A549 (cell line): ENCODE data around the gene SLC16A8. TPM values are rescaled to one million over a fixed set of nuclear protein-coding genes. Genes with fewer than 3 reads are reported as not detected.

Experiments used
- ATAC-seq, 2 experiments: fragments of 200-7000 bp in 1 of 2; fragments of >200 bp in 1 of 2; cut with Nextera tagmentation in 1 of 2; cut with Tn5 transposase in 1 of 2; 3 replicates each; pipeline versions ENCODE4 v1.8.0 to v1.9.1; 2018 to 2020; ENCODE audit warnings: mild to moderate bottlenecking in 1 of 2, moderate library complexity in 1 of 2
- CTCF ChIA-PET: fragments of 300-600 bp; sonication (Branson Sonifier 250); formaldehyde crosslinking; extraction: SDS; loops from one replicate; lab custom pipeline; 2021; ENCODE audit warnings: antibody characterized with exemption, inconsistent platforms; lab: Yijun Ruan, JAX
- POLR2A ChIA-PET: fragments of 350-600 bp; formaldehyde crosslinking; extraction: SDS; loops from one replicate; lab custom pipeline; 2021; ENCODE audit warnings: antibody characterized with exemption, inconsistent platforms; lab: Yijun Ruan, JAX
- DNase-seq, 2 experiments: peaks; one replicate each; pipeline versions ENCODE4 v3.0.0 to v3.0.0-alpha.2; 2011 to 2016; ENCODE audit warnings: low read depth in 1 of 2, low spot score in 1 of 2
- FAIRE-seq: peaks from 2 replicates; lab custom pipeline; 2011; peaks lifted over from hg19 to GRCh38; lab: Jason Lieb, UNC
- H3K27ac ChIP-seq, 2 experiments: fragments of >200 bp; sonication (Bioruptor Twin); formaldehyde crosslinking; 3 replicates each; pipeline ENCODE4 v1.5.1; 2016 to 2017
- H3K4me1 ChIP-seq: fragments of >200 bp; sonication (Bioruptor Twin); formaldehyde crosslinking; 3 replicates; pipeline ENCODE4 v1.6.1; 2016
- H3K4me2 ChIP-seq: fragments of >200 bp; sonication (Bioruptor Twin); formaldehyde crosslinking; 3 replicates; pipeline ENCODE4 v1.6.1; 2016
- H3K4me3 ChIP-seq: fragments of >200 bp; sonication (Bioruptor Twin); formaldehyde crosslinking; 3 replicates; pipeline ENCODE4 v1.5.1; 2016
- H3K9me3 ChIP-seq: fragments of >200 bp; sonication (Bioruptor Twin); formaldehyde crosslinking; 3 replicates; pipeline ENCODE4 v1.6.1; 2016
- BHLHE40 ChIP-seq: IDR thresholded peaks from 2 replicates; pipeline ENCODE4 v1.6.1; 2012; ENCODE audit warnings: low read depth, low read length, inconsistent platforms
- CEBPB ChIP-seq, 2 experiments: fragments of >200 bp in 1 of 2; sonication (Bioruptor Twin) in 1 of 2; formaldehyde crosslinking in 1 of 2; IDR thresholded peaks; 2 replicates each; pipeline ENCODE4 v1.6.1; 2012 to 2016
- CHD4 ChIP-seq: fragments of 200-600 bp; sonication (generic); IDR thresholded peaks from 2 replicates; pipeline ENCODE4 v1.6.1; 2016; ENCODE audit warnings: antibody characterized with exemption, mild to moderate bottlenecking, borderline replicate concordance
- CTCF ChIP-seq: fragments of >200 bp; sonication (Bioruptor Twin); formaldehyde crosslinking; IDR thresholded peaks from 3 replicates; pipeline ENCODE4 v1.5.1; 2016
- ELK1 ChIP-seq: fragments of 150-350 bp; IDR thresholded peaks from 2 replicates; pipeline ENCODE4 v1.6.1; 2014; ENCODE audit warnings: low read depth, mild to moderate bottlenecking, low read length
- ESRRA ChIP-seq: fragments of 150-350 bp; IDR thresholded peaks from 2 replicates; pipeline ENCODE4 v1.6.1; 2014; ENCODE audit warnings: mild to moderate bottlenecking, low read length, borderline replicate concordance
- FOSB ChIP-seq: fragments of 250-450 bp; sonication (Bioruptor Pico); IDR thresholded peaks from 2 replicates; pipeline ENCODE4 v1.5.0; 2020; ENCODE audit warnings: mild to moderate bottlenecking, moderate library complexity
- FOSL2 ChIP-seq, 2 experiments: fragments of 450-650 bp in 1 of 2; fragments of >200 bp in 1 of 2; sonication (Bioruptor Twin) in 1 of 2; formaldehyde crosslinking; IDR thresholded peaks; 2 replicates each; pipeline versions ENCODE4 v1.5.0 to v1.6.1; 2016 to 2020; ENCODE audit warnings: mild to moderate bottlenecking in 1 of 2, moderate library complexity in 1 of 2
- GATA3 ChIP-seq: IDR thresholded peaks from 2 replicates; pipeline ENCODE4 v1.6.1; 2012; ENCODE audit warnings: borderline replicate concordance
- HES2 ChIP-seq: fragments of >200 bp; sonication (Bioruptor Twin); formaldehyde crosslinking; IDR thresholded peaks from 2 replicates; pipeline ENCODE4 v1.6.1; 2016
- HMGXB4 ChIP-seq: fragments of 250-450 bp; sonication (Bioruptor Pico); IDR thresholded peaks from 2 replicates; pipeline ENCODE4 v1.5.0; 2021; ENCODE audit warnings: mild to moderate bottlenecking, moderate library complexity, borderline replicate concordance
- HOXA7 ChIP-seq: fragments of 250-450 bp; sonication (Bioruptor Pico); IDR thresholded peaks from 2 replicates; pipeline ENCODE4 v1.5.0; 2020; ENCODE audit warnings: mild to moderate bottlenecking, moderate library complexity
- JUNB ChIP-seq: fragments of >200 bp; sonication (Bioruptor Twin); formaldehyde crosslinking; IDR thresholded peaks from 2 replicates; pipeline ENCODE4 v1.6.1; 2016
- KDM5A ChIP-seq: fragments of 200-600 bp; sonication (generic); IDR thresholded peaks from 2 replicates; pipeline ENCODE4 v1.6.1; 2016; ENCODE audit warnings: antibody characterized with exemption, mild to moderate bottlenecking
- NFE2L2 ChIP-seq: fragments of 150-350 bp; conservative IDR thresholded peaks from 2 replicates; pipeline ENCODE4 v1.6.1; 2014; ENCODE audit warnings: low read length
- PHF8 ChIP-seq: fragments of 200-600 bp; sonication (generic); IDR thresholded peaks from 2 replicates; pipeline ENCODE4 v1.6.1; 2016; ENCODE audit warnings: low read depth, mild to moderate bottlenecking, antibody characterized with exemption, moderate library complexity, borderline replicate concordance
- POLR2A ChIP-seq: IDR thresholded peaks from 2 replicates; pipeline ENCODE4 v1.6.1; 2012; ENCODE audit warnings: mild to moderate bottlenecking, low read length
- RARB ChIP-seq: fragments of 250-450 bp; sonication (Bioruptor Pico); IDR thresholded peaks from 2 replicates; pipeline ENCODE4 v1.8.0; 2021; ENCODE audit warnings: mild to moderate bottlenecking, moderate library complexity
- RNF2 ChIP-seq: fragments of 200-600 bp; sonication (generic); IDR thresholded peaks from 2 replicates; pipeline ENCODE4 v1.6.1; 2016; ENCODE audit warnings: low read depth, mild to moderate bottlenecking, antibody characterized with exemption, moderate library complexity, borderline replicate concordance
- SMC3 ChIP-seq: fragments of >200 bp; sonication (Bioruptor Twin); formaldehyde crosslinking; IDR thresholded peaks from 3 replicates; pipeline ENCODE4 v1.6.1; 2018; ENCODE audit warnings: inconsistent platforms
- TP53 ChIP-seq: fragments of 250-450 bp; sonication (Bioruptor Pico); IDR thresholded peaks from 2 replicates; pipeline ENCODE4 v1.5.0; 2021; ENCODE audit warnings: mild to moderate bottlenecking, moderate library complexity
- USF2 ChIP-seq: fragments of 450-650 bp; IDR thresholded peaks from 2 replicates; pipeline ENCODE4 v1.6.1; 2014; ENCODE audit warnings: antibody characterized with exemption
- ZC3H11A ChIP-seq: fragments of 450-650 bp; IDR thresholded peaks from 2 replicates; pipeline ENCODE4 v1.6.1; 2014; ENCODE audit warnings: antibody characterized with exemption, mild to moderate bottlenecking
- WGBS: methylation state at CpG from one replicate; pipeline ENCODE4 v1.1.6; 2017; ENCODE audit errors: missing lambda C conversion rate; 5-methylcytosine and 5-hydroxymethylcytosine counted together
- polyA plus RNA-seq, 4 experiments: library from polyadenylated mRNA; depleted of rRNA in 3 of 4; stranded (reverse); fragments of >200 nt; fragmentation: RNase III in 1 of 4; extraction: RNeasy Plus Mini Kit Qiagen cat#74134 plus additional on column Dnase treatment in 1 of 4; gene quantifications; 2 replicates in 3 of 4; 3 replicates in 1 of 4; pipeline ENCODE4 v1.2.3, GENCODE V29; 2011 to 2017

SLC16A8 gene
- polyA plus RNA-seq, 2 of the 4 experiments (the other 2 are of a cell fraction): not detected

- DNase-seq (no peak), ATAC-seq (no peak), FAIRE-seq (no peak)
- Histone ChIP-seq H3K4me1 (no peaks in the 10 kb centered on the region), H3K9me3 (no peaks in the 10 kb centered on the region), H3K4me2 (no peak overlapping the region), H3K27ac (no peak overlapping the region), H3K4me3 (no peak overlapping the region)
- 91% methylated on average over 19 of the region's 28 CpGs for WGBS
- CTCF ChIA-PET: interaction anchor here (0.5 to 2.2 kb wide), 3 partner anchors 21 to 254 kb away, joined by 3 to 9 read pairs (median 4); no protein-coding TSS in a partner anchor
- POLR2A ChIA-PET: no interaction called here
- no peak for TF ChIP-seq HES2
- no peak for TF ChIP-seq SMC3
- no peak for TF ChIP-seq JUNB
- TF ChIP-seq HOXA7: no peak
- no peak for TF ChIP-seq FOSL2 (IDR thresholded peaks at IDR 0.05)
- TF ChIP-seq FOSL2 (CRISPR knock-in tag; IDR thresholded peaks at IDR 0.05): no peak
These were observed 10.5 kb downstream of the SLC16A8 start for GRCh38 chr22:38073150-38074130.

GRCh38 chr22:38072322-38073149, 11.4 kb downstream of the SLC16A8 start:
- TF ChIP-seq ELK1 (no peak), PHF8 (no peak), USF2 (no peak), HMGXB4 (CRISPR knock-in tag) (no peak), RARB (CRISPR knock-in tag) (no peak), GATA3 (no peak), NFE2L2 (no peak), RNF2 (no peak), BHLHE40 (no peak), CHD4 (no peak), POLR2A (no peak), CTCF (no peak), ESRRA (no peak), TP53 (CRISPR knock-in tag) (no peak), KDM5A (no peak), FOSB (CRISPR knock-in tag) (no peak), ZC3H11A (no peak), CEBPB (IDR thresholded peaks at IDR 0.05) (no peak)
- Histone ChIP-seq H3K27ac (no peak overlapping the region), H3K4me1 (no peaks in the 10 kb centered on the region), H3K9me3 (no peaks in the 10 kb centered on the region), H3K4me3 (no peak overlapping the region), H3K4me2 (no peak overlapping the region)
- no peak for ATAC-seq
- POLR2A ChIA-PET: interaction anchor here (0.7 kb wide), 1 partner anchor 17 kb away, joined by 4 read pairs; no protein-coding TSS in a partner anchor
- FAIRE-seq: no peak
- CTCF ChIA-PET: interaction anchor here (1.2 to 2.2 kb wide), 4 partner anchors 20 to 499 kb away, joined by 3 to 9 read pairs (median 4); no protein-coding TSS in a partner anchor
- WGBS: 89% methylated on average over 7 of the region's 25 CpGs
- DNase-seq: no peak
